CD4-positive, alpha-beta T cell (primary cell): ENCODE data around the gene GPAT2. TPM values are rescaled to one million over a fixed set of nuclear protein-coding genes. Genes with fewer than 3 reads are reported as not detected.
A peak's percentile ranks its signal among the peaks of the same experiment; 100 is the strongest.
"Not testable (repeated sequence)": the region's sequence is repeated elsewhere in the genome, so short reads cannot be mapped to it uniquely, and the experiment has no call there.

ENCODE experiments used
- ATAC-seq: fragments of 200-7000 bp; cut with Tn5 transposase; one replicate; pipeline ENCODE4 v1.10.0; 2022; ENCODE audit warnings: mild to moderate bottlenecking; ENCODE audit not compliant: poor library complexity
- CTCF ChIA-PET: fragments of 350-600 bp; sonication (Branson Sonifier 250); formaldehyde crosslinking; loops from one replicate; lab custom pipeline; 2021; ENCODE audit warnings: antibody characterized with exemption, inconsistent platforms; lab: Charles Lee
- POLR2A ChIA-PET: fragments of 350-600 bp; sonication (Branson Sonifier 250); formaldehyde crosslinking; loops from one replicate; lab custom pipeline; 2021; ENCODE audit warnings: antibody characterized with exemption, inconsistent platforms; lab: Charles Lee
- DNase-seq, 14 experiments: peaks; one replicate each; pipeline ENCODE4 v3.0.0-alpha.2; 2013 to 2020; ENCODE audit warnings: mixed read lengths in 2 of 14
- H3K27ac ChIP-seq, 2 donors: one replicate each; pipeline versions ENCODE4 v1.5.1 to v1.7.0; 2013; ENCODE audit warnings: low read length in 2 of 2, low read depth in 1 of 2, mild to moderate bottlenecking in 1 of 2
- H3K27me3 ChIP-seq, 2 experiments: 1 replicate in 1 of 2; 2 replicates in 1 of 2; pipeline versions ENCODE4 v1.6.1 to v1.7.0; 2013; ENCODE audit warnings: low read length in 2 of 2, control low read depth in 1 of 2, mild to moderate bottlenecking in 1 of 2, moderate library complexity in 1 of 2; ENCODE audit not compliant: insufficient read depth in 2 of 2, control insufficient read depth in 1 of 2
- H3K36me3 ChIP-seq: one replicate; pipeline ENCODE4 v1.6.1; 2013; ENCODE audit warnings: low read length, control low read depth; ENCODE audit not compliant: insufficient read depth
- H3K4me1 ChIP-seq: one replicate; pipeline ENCODE4 v1.6.1; 2013; ENCODE audit warnings: low read length, control low read depth; ENCODE audit not compliant: insufficient read depth
- H3K4me3 ChIP-seq: one replicate; pipeline ENCODE4 v1.5.1; 2013; ENCODE audit warnings: mild to moderate bottlenecking, low read length, moderate library complexity
- H3K9me3 ChIP-seq, 2 experiments: 1 replicate in 1 of 2; 2 replicates in 1 of 2; pipeline versions ENCODE4 v1.6.1 to v1.7.0; 2013; ENCODE audit warnings: low read length in 2 of 2, mild to moderate bottlenecking in 2 of 2, control low read depth in 1 of 2, moderate library complexity in 1 of 2; ENCODE audit not compliant: control insufficient read depth in 1 of 2, insufficient read depth in 1 of 2
- H3K27ac Mint-ChIP-seq: one replicate; pipeline ENCODE4 v1.8.0; 2020; ENCODE audit warnings: mixed read lengths
- H3K27me3 Mint-ChIP-seq: one replicate; pipeline ENCODE4 v1.8.0; 2021; ENCODE audit warnings: mixed read lengths
- H3K36me3 Mint-ChIP-seq: one replicate; pipeline ENCODE4 v1.8.0; 2021; ENCODE audit warnings: low read depth, mixed read lengths
- H3K4me1 Mint-ChIP-seq: one replicate; pipeline ENCODE4 v1.8.0; 2021; ENCODE audit warnings: low read depth, mixed read lengths
- H3K4me3 Mint-ChIP-seq: one replicate; pipeline ENCODE4 v1.8.0; 2020; ENCODE audit warnings: mild to moderate bottlenecking, mixed read lengths
- H3K9me3 Mint-ChIP-seq: one replicate; pipeline ENCODE4 v1.8.0; 2020; ENCODE audit warnings: mixed read lengths
- intact Hi-C, 2 experiments: fragments of 100-400 bp; cut with DNase I in 1 of 2; cut with micrococcal nuclease in 1 of 2; formaldehyde crosslinking; loops; one replicate each; pipeline versions ENCODE4 v1.15.1 to v1.9.0; 2023 to 2025; cut with DNase I, micrococcal nuclease
- total RNA-seq, 174 experiments: library from RNA in 2 of 174; stranded (reverse) in 2 of 174; gene quantifications; one replicate each; pipeline ENCODE4 v1.2.3 and lab custom pipeline; 2021 to 2026

Gene GPAT2
- total RNA-seq, 2 experiments from 2014 or later, result 1.3 to 2.0 TPM

DNA sequence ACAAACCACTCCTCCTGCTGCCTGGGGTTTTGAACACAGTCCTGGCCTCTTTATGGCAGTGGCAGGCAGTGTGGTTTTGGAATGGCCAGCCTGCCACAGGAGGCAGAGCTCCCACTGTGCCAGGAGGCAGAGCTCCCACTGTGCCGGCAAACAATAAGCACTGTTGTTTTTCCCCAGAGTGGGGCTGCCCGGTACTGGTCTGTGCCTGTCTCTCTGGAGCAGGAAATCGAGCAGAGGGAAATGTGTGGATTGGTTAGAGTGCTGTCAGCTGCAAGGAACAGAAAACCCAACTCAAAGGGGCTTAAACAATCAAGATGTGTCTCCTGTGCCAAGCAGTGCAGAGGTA, 15.2 kb upstream of the GPAT2 start:
- POLR2A ChIA-PET, ATAC-seq, H3K36me3 Mint-ChIP-seq, H3K9me3 ChIP-seq, H3K36me3 ChIP-seq, H3K9me3 Mint-ChIP-seq, H3K4me1 ChIP-seq, H3K4me3 ChIP-seq, H3K4me3 Mint-ChIP-seq, H3K27ac ChIP-seq, CTCF ChIA-PET, DNase-seq, H3K27me3 Mint-ChIP-seq, H3K27me3 ChIP-seq, H3K4me1 Mint-ChIP-seq, intact Hi-C loops, H3K27ac Mint-ChIP-seq: not testable (repeated sequence)

DNA sequence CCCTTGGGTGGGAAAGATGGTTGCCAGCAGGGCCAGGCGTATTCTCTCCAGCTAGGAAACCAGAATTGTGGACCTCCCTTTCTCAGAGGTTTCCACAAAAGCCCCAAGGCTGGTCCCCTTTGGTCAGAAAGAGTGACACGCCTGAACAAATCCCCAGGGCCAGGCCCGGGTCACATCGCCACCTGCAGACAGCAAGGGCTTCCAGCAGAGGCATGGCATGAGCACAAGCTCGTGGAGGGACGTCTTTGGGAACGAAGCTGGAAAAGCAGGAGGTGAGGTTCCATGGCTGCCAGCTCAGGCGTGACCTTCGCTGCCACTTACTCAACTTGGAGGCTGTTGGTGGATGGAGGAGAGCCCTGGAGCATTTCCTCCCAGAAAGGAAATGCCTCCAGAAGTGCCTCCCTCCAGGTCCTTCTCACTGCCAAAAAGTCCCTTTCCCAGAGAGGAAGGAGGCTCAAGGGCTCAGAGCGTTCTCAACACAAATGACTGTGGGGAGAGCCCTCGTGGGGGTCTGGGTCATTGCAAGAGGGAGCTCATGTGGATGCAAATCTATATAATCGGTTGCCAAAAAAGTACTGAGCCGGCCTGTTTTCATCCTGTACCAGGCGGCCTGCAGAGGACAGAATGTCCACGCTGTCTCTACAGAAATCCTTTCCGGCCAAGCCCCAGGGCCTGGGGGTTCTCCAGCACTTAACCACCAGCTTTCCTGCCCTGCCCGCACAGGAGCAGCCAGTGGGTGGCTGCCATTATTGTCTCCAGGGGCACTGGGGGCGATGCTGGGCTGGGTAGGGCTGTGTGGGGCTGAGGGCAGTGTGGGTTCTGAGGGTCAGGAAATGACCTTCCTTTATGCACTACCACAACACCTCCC, 14.6 kb upstream of the GPAT2 start:
- DNase-seq, H3K4me3 Mint-ChIP-seq, H3K27ac Mint-ChIP-seq, H3K36me3 ChIP-seq, intact Hi-C loops, POLR2A ChIA-PET, H3K4me3 ChIP-seq, CTCF ChIA-PET, H3K4me1 Mint-ChIP-seq, H3K36me3 Mint-ChIP-seq, H3K27me3 ChIP-seq, ATAC-seq, H3K9me3 Mint-ChIP-seq, H3K27ac ChIP-seq, H3K4me1 ChIP-seq, H3K9me3 ChIP-seq, H3K27me3 Mint-ChIP-seq: not testable (repeated sequence)

DNA sequence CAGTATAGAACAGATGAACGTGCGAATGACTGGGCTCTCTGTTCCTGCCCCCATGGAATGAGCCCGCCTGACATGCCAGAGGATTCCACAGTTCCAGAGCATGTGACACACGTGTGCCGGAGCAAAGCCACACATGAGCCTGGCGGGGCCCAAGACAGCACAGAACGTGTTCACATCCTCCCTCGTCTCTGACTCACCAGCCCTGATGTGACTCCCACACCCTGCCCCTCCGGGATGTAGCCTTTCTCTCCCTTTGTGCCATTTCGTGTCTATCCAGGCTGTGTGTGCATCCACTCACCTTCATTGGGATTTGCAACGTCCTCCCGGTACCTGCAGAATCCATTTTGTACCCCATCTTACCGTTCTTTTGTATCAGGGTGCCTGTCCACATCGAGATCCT, 838 bp upstream of the GPAT2 start:
- DNase-seq, H3K4me3 ChIP-seq, CTCF ChIA-PET, H3K4me3 Mint-ChIP-seq, H3K4me1 Mint-ChIP-seq, POLR2A ChIA-PET, H3K27ac ChIP-seq, H3K9me3 ChIP-seq, H3K36me3 Mint-ChIP-seq, H3K9me3 Mint-ChIP-seq, H3K27ac Mint-ChIP-seq, H3K36me3 ChIP-seq, H3K27me3 Mint-ChIP-seq, H3K4me1 ChIP-seq, intact Hi-C loops, ATAC-seq, H3K27me3 ChIP-seq: not testable (repeated sequence)

DNA sequence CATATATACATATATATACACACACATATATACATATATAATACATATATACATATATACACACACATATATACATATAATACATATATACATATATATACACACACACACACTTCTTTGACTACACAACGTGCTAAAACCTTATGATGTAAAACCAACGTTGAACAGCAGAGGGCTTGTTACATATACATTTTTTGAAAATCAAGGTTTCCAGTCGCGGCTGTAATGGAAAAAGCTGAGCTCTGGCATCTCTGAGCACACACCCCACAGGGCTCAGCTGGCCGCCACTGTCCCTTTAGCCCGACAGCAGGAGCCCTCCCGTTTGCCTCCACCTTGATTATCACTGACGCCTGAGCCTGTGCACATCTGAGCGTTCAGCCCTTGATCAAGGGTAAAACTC, 719 bp downstream of the GPAT2 start:
- DNase-seq, H3K9me3 ChIP-seq, H3K9me3 Mint-ChIP-seq, H3K4me1 Mint-ChIP-seq, H3K27ac Mint-ChIP-seq, H3K36me3 ChIP-seq, intact Hi-C loops, H3K4me3 ChIP-seq, CTCF ChIA-PET, H3K4me3 Mint-ChIP-seq, H3K27me3 ChIP-seq, H3K36me3 Mint-ChIP-seq, POLR2A ChIA-PET, H3K27ac ChIP-seq, H3K4me1 ChIP-seq, H3K27me3 Mint-ChIP-seq: not testable (repeated sequence)
- peak; percentile 60 for ATAC-seq

DNA sequence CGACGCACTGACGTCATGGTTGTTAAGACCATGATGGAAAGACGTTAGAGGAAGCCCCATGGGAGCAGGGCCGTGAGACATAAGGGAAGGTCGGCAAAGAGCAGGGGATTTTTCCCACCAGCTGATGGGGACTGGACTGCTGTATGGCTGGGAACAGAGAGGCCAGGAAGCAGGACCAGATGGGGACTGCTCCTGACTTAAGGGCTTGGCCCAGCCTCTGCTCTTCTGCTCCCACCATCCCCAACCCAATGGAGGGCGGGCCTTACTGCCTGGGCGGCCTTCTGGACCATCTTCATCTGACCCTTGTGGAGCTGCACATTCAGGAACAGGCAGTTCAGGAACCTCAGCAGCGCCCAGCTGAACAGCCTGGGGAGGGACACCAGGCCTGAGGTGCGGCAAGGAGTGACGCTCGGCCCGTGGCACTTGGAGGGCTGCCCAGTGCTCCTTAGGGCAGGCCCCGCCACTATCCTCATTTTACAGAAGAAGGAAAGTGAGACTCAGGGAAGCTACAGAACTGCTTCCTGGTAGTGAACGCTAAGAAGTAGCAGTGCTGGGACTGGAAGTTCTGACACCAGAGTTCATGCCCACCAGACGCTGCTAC, 6.9 kb downstream of the GPAT2 start:
- H3K9me3 ChIP-seq, H3K4me3 ChIP-seq, CTCF ChIA-PET, DNase-seq, H3K27ac ChIP-seq, H3K27me3 Mint-ChIP-seq, H3K4me1 Mint-ChIP-seq, H3K36me3 ChIP-seq, H3K4me3 Mint-ChIP-seq, H3K9me3 Mint-ChIP-seq, H3K4me1 ChIP-seq, ATAC-seq, POLR2A ChIA-PET, H3K27me3 ChIP-seq, H3K27ac Mint-ChIP-seq, H3K36me3 Mint-ChIP-seq: not testable (repeated sequence)
- intact Hi-C loops, result loop anchor here (10.0 kb wide), 3 partner anchors 87 to 477 kb away; partner anchors contain the start of genes ADRA2B (in 2 of the 2) and NEURL3 (in 1 of the 2)

DNA sequence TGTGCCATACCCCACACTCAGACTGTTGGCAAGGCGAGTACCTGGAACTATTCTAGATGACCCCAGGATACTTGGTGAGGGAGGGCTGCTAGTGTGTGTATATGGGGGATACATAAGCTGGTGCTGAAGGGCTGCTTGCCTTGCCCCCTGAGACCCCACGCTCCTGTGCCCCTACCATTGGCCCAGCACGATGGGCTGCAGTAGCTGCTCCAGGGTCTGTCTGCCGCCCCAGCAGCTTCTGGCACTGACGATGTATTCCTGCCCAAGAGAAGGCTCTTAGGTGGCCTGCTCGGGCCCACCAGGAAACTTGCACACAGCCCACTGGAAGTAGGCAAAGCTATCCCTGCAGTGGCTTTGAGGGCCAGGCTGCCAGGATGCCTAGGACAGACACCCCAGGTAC, 9.0 kb downstream of the GPAT2 start:
- H3K9me3 Mint-ChIP-seq, H3K4me1 ChIP-seq, H3K4me3 Mint-ChIP-seq, DNase-seq, CTCF ChIA-PET, H3K36me3 Mint-ChIP-seq, H3K27ac ChIP-seq, H3K36me3 ChIP-seq, H3K27ac Mint-ChIP-seq, H3K4me3 ChIP-seq, H3K27me3 ChIP-seq, H3K27me3 Mint-ChIP-seq, H3K9me3 ChIP-seq, H3K4me1 Mint-ChIP-seq, POLR2A ChIA-PET, ATAC-seq: not testable (repeated sequence)
- intact Hi-C loops, result loop anchor here (10.0 kb wide), 3 partner anchors 89 to 479 kb away; partner anchors contain the start of genes ADRA2B (in 2 of the 2) and NEURL3 (in 1 of the 2)
